ENCODE measurements around the gene SPATA16. TPM values are rescaled to one million over a fixed set of nuclear protein-coding genes. Genes with fewer than 3 reads are reported as not detected.

The SPATA16 gene
- total and polyA plus RNA-seq, 2 donors (not counting 1 experiment from before 2014, with no cell fraction given), result not detected

- Histone ChIP-seq H2AFZ (ENCODE audit: insufficient read depth, low read depth, low read length, poor library complexity, severe bottlenecking) (no peak overlapping the region), H3K27me3 (replicated peaks in 1 of 4; ENCODE audit: control extremely low read depth in 1 of 4, control insufficient read depth in 3 of 4, insufficient read depth in 4 of 4, low read length in 3 of 4) (no peaks in the 10 kb centered on the region), H3K9me3 (ENCODE audit: control extremely low read depth in 1 of 3, control insufficient read depth in 2 of 3, insufficient read depth in 1 of 3, low read length in 2 of 3) (no peaks in the 10 kb centered on the region), H3K4me1 (ENCODE audit: control insufficient read depth in 2 of 2, insufficient read depth in 2 of 2, low read length in 2 of 2) (no peaks in the 10 kb centered on the region), H3K36me3 (replicated peaks in 1 of 2; ENCODE audit: control extremely low read depth in 1 of 2, control insufficient read depth in 1 of 2, extremely low read depth in 1 of 2, insufficient read depth in 2 of 2, low read length in 1 of 2) (no peaks in the 10 kb centered on the region), H3K9ac (ENCODE audit: low read length) (no peak overlapping the region), H4K20me1 (ENCODE audit: control insufficient read depth, insufficient read depth, low read length, poor library complexity, severe bottlenecking) (no peaks in the 10 kb centered on the region), H3K4me3 (ENCODE audit: control extremely low read depth in 1 of 5, extremely low read depth in 1 of 5, insufficient read depth in 1 of 5, low read depth in 2 of 5, low read length in 4 of 5) (no peak overlapping the region), H3K27ac (ENCODE audit: low read length in 2 of 2) (no peak overlapping the region), H3K4me2 (replicated peaks; ENCODE audit: low read depth, low read length, poor library complexity, severe bottlenecking) (no peak overlapping the region), H3K79me2 (ENCODE audit: control insufficient read depth, insufficient read depth, low read length) (no peaks in the 10 kb centered on the region)
- DNase-seq (no peak), ATAC-seq (ENCODE audit: low read depth) (no peak)
- Mint-ChIP-seq H3K4me3 (no peak overlapping the region), H3K27ac (no peak overlapping the region), H3K27me3 (no peaks in the 10 kb centered on the region), H3K4me1 (no peaks in the 10 kb centered on the region), H3K9me3 (ENCODE audit: insufficient read depth) (no peaks in the 10 kb centered on the region)
- ChIA-PET POLR2A (no interaction called here), CTCF (no interaction called here)
- TF ChIP-seq EZH2 (IDR thresholded peaks at IDR 0.05; ENCODE audit: borderline replicate concordance, insufficient read depth, low read depth, low read length, poor library complexity, severe bottlenecking), result no peak
- no peak for TF ChIP-seq CTCF (IDR thresholded peaks at IDR 0.05)
- WGBS (ENCODE audit: insufficient coverage), result 82% methylated on average over 2 of the region's 3 CpGs
- intact Hi-C loops (cut with micrococcal nuclease), result no loop called here
Observed at GRCh38 chr3:172982736-172983364, 158.2 kb downstream of the SPATA16 start.

DNA sequence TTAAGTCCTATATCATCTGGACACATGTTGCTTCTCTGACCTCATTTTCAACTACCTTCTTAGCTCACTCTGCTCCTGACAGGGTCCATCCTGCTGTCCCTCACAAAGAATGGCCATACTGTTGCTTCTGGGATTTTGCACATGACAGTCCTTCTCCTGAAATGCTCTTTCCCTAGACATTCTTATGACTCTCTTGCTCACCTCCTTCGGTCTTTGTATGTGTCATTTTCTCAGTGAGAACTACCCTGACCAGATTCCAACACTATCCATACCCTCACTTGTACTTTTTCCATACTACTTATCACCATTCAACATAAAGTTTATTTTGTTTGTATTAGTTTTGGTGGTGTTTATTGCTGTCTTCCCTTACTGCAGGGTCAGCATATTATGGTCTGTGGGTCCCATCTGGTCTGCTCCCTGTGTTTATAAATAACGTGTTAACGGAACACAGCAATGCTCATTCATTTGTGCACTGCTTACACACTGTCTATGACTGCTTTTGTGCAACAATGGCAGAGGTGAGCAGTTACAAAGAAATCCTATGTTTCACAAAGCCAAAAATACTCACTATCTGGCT, 159.5 kb downstream of the SPATA16 start:
- H3K4me1 ChIP-seq (ENCODE audit: control insufficient read depth in 2 of 2, insufficient read depth in 2 of 2, low read length in 2 of 2), result no peaks in the 10 kb centered on the region
- H3K4me3 Mint-ChIP-seq, result no peak overlapping the region
- no peak overlapping the region for H3K4me2 ChIP-seq (replicated peaks; ENCODE audit: low read depth, low read length, poor library complexity, severe bottlenecking)
- ChIA-PET POLR2A (no interaction called here), CTCF (no interaction called here)
- H3K9me3 Mint-ChIP-seq (ENCODE audit: insufficient read depth), result no peaks in the 10 kb centered on the region
- no peak for TF ChIP-seq CTCF (IDR thresholded peaks at IDR 0.05)
- TF ChIP-seq EZH2 (IDR thresholded peaks at IDR 0.05; ENCODE audit: borderline replicate concordance, insufficient read depth, low read depth, low read length, poor library complexity, severe bottlenecking), result no peak
- H3K9me3 ChIP-seq (ENCODE audit: control extremely low read depth in 1 of 3, control insufficient read depth in 2 of 3, insufficient read depth in 1 of 3, low read length in 2 of 3), result no peaks in the 10 kb centered on the region
- no peaks in the 10 kb centered on the region for H3K27me3 ChIP-seq (replicated peaks in 1 of 4; ENCODE audit: control extremely low read depth in 1 of 4, control insufficient read depth in 3 of 4, insufficient read depth in 4 of 4, low read length in 3 of 4)
- DNase-seq, result no peak
- intact Hi-C loops (cut with micrococcal nuclease), result no loop called here
- H3K4me1 Mint-ChIP-seq, result no peaks in the 10 kb centered on the region
- 86% methylated on average over 3 of the region's 3 CpGs for WGBS (ENCODE audit: insufficient coverage)
- H3K79me2 ChIP-seq (ENCODE audit: control insufficient read depth, insufficient read depth, low read length), result no peaks in the 10 kb centered on the region
- no peak overlapping the region for H2AFZ ChIP-seq (ENCODE audit: insufficient read depth, low read depth, low read length, poor library complexity, severe bottlenecking)
- H4K20me1 ChIP-seq (ENCODE audit: control insufficient read depth, insufficient read depth, low read length, poor library complexity, severe bottlenecking), result no peaks in the 10 kb centered on the region
- no peak for ATAC-seq (ENCODE audit: low read depth)
- H3K27ac Mint-ChIP-seq, result no peak overlapping the region
- H3K36me3 ChIP-seq (replicated peaks in 1 of 2; ENCODE audit: control extremely low read depth in 1 of 2, control insufficient read depth in 1 of 2, extremely low read depth in 1 of 2, insufficient read depth in 2 of 2, low read length in 1 of 2), result no peaks in the 10 kb centered on the region
- H3K27me3 Mint-ChIP-seq, result no peaks in the 10 kb centered on the region
- H3K27ac ChIP-seq (ENCODE audit: low read length in 2 of 2), result no peak overlapping the region
- H3K4me3 ChIP-seq (ENCODE audit: control extremely low read depth in 1 of 5, extremely low read depth in 1 of 5, insufficient read depth in 1 of 5, low read depth in 2 of 5, low read length in 4 of 5), result no peak overlapping the region
- H3K9ac ChIP-seq (ENCODE audit: low read length), result no peak overlapping the region

Measured in B cell (primary cell).